HG03064 (cell line): ENCODE data around the gene SMDT1.

ENCODE experiments used
- ATAC-seq: cut with Tn5 transposase; IDR thresholded peaks from one replicate; pipeline ENCODE4 v1.9.1; 2021; ENCODE audit warnings: low read depth; ENCODE audit not compliant: unreplicated experiment

SMDT1 gene, protein sequence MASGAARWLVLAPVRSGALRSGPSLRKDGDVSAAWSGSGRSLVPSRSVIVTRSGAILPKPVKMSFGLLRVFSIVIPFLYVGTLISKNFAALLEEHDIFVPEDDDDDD

DNA sequence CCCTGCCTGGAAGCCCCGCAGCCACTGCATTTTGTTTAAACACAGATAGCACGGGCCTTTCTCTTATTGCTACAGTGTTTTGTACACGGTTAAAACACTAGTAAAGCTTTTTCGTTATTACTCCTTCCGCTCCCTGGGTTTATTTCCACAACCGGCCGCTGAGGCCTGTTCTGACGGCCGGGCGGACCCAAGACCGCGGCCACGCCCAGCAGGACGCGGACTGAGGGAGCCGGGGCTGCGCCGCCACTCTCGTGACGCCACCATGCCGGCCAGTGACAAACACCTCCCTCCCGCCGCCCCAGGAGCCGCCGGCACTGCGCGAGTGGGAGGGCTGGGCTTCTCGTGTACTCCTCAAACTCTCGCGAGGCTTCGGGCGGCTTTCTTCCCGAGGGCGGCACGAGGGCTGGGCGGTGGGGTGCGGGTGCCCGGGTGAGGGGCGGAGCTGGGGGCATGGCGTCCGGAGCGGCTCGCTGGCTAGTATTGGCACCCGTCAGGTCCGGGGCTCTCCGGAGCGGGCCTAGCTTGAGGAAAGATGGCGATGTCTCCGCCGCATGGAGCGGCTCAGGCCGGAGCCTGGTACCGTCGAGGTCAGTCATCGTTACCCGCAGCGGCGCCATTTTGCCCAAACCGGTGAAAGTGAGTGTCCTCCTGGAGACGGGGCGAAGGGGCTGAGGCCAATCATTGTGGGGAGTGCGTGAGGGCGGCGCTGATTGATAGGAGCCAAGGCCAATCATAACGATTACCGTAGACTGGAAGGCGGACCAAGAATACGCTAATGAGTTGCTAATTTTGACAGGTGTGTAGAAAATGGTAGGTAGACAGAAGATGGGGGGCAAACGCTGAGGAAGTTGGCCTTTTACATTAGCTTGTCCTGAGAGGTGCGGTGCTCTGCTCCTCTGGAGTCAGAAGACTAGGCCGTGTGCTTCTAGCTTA is at the start of gene SMDT1:
SMDT1 (plus strand) TSS at position 382 of the 933 bp plus-strand sequence; CDS start at position 451, 69 bp downstream.
- peak; percentile 74 for ATAC-seq

DNA sequence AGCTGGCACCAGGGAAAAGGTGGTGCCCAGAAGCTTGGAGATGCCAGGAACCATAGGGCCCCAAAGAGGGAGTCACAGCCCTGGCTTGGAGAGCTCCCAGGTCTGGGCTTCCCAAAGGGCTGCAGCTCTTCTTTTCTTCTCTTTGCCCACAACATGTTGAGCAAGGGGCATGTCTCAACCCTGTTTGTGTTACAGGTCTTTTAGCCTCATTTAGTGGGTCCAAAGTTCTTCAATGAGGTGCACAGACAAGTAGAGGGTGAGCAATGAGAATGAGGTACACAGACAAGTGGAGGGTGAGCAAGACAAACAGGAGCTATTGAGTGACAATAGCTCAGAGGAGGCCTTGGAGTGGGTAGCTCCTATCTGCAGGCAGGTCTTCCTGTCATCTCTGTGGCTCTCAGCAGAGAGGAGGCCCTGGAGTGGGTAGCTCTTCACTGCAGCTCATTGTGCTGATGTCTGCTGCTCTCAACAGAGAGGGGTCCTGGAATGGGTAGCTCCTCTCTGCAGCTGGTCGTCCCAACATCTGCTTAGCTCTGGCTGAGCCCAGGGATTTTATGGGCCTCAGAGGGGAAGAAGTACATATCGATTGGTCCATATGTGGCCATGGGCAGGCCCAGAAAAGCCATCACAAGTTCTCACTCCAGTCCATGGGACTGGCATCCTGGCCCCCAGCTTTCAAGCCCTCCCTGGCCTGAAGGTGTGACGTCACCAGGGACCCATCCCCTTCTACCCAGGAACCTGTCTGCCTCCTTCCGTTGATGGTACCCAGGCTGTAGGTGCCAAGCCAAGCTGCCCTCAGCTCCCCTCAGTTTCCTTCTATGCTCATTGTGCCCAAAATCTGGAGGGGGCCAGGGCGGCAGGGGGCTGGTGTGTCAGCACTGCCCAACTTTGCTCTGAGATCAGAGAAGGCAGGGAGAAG is 46.0 kb upstream of the SMDT1 start:
- no peak for ATAC-seq

DNA sequence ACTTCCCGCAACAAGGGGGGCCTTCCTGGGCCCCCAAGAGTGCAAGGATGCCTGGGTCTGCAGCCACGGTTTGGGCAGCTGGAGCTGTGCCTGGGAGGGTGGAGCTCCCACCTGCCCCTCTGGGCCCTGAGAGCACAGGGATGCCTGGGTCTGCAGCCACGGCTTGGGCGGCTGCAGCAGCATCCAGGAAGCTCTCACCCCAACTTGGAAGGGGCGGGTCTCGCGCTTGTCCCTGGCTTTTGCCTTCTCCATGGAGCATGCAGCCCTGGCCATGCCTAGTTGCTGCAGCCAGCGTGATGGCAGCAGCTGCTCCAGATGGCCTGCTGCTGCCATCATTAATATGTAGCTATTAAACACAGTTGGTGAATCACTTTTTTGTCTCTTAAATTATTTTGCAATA is 44.2 kb upstream of the SMDT1 start:
- no peak for ATAC-seq

DNA sequence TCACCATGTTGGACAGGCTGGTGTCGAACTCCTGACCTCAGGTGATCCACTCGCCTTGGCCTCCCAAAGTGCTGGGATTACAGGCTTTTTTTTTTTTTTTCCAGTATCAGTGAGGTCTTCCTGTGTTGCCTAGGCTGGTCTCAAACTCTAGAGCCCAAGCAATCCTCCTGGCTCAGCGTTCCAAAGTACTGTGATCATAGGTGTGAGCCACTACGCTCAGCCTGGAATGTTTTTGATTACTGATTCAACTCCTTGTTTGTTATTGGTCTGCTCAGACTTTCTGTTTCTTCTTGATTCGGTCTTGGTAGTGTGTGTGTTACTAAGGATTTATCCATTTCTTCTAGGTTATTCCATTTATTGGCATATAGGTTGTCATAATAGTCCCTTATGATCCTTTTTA is 40.2 kb upstream of the SMDT1 start:
- ATAC-seq, result no peak

DNA sequence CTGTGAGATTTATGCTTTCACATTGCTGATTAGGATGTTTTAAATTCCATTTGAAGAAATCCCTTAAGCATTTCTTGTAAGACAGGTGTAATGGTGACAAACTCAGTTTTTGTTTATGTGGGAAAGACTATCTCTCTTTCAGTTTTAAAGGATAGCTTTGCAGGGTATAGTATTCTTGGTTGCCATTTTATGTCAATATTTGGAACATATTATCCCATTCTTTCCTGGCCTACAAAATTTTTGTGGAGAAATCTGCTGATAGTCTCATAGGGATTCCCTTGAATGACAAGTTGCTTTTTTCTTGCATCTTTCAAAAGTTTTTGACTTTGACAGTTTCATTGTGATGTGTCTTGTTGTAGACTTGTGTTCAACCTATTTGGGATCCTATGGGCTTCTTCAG is 37.7 kb upstream of the SMDT1 start:
- ATAC-seq, result no peak

DNA sequence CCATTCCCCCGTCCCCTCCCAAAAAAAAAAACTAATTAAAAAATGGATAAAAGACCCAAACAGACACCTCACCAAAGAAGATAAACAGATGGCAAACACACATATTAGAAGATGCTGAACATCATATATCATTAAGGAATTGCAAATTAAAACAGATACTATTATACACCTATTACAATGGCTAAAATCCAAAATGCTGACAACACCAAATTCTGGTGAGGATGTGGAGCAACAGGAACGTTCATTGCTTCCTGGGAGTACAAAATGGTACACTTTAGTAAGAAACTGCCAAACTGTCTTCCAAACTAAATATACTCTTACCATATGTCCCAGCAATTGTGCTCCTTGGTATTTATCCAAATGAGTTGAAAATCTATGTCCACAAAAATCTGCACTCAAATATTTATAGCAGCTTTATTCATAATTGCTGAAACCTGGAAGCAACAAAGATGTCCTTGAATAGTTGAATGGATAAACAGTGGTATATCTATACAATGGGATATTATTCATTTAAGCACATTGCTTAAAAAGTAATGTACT is 28.8 kb upstream of the SMDT1 start:
- ATAC-seq, result no peak

DNA sequence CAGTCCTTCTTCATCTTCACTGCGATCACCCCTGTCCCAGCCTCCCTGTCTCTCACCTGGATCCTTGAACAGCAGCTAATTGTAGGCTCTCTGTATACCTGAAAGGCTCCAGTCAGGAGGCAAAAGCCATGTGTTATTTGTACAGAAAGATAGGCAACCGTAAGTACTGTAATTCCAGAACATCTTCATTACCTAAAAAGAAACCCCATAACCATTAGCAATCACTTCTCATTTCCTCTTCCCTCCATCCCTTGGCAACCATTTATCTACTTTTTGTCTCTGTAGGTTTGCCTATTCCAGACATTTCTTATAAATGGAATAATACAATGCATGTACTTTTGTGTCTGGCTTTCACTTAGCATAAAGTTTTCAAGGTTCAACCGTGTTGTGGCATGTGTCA is 26.7 kb upstream of the SMDT1 start:
- no peak for ATAC-seq

DNA sequence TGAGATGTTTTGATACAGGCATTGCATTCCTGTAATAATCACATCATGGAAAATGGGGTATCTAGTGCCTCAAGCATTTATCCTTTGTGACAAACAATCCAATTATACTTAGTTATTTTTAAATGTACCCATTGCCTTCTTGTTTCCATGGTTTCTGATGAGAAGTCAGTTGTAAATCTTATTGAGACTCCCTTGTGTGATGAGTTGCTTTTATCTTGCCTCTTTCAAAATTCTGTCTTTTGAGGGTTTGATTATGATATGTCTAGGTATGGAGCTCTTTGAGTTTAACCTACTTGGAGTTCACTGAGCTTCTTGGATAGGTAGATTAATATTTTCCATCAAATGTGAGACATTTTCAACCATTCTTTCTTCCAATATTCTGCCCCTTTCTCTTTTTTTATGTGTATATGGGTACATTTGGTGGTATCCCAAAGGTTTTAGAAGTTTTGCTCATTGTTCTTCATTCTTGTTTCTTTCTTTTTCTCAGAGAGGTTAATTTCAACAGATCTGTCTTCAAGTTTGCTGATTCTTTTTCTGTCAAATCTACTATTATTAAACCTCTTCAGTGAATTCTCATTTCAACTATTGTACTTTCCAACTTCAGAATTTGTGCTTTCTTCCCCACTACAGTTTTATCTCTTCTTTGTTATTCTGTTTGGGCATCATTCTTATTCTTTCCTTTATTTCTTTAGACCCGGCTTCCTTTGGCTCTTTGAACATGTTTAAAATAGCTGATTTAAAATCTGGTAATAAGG is 22.6 kb upstream of the SMDT1 start:
- no peak for ATAC-seq

DNA sequence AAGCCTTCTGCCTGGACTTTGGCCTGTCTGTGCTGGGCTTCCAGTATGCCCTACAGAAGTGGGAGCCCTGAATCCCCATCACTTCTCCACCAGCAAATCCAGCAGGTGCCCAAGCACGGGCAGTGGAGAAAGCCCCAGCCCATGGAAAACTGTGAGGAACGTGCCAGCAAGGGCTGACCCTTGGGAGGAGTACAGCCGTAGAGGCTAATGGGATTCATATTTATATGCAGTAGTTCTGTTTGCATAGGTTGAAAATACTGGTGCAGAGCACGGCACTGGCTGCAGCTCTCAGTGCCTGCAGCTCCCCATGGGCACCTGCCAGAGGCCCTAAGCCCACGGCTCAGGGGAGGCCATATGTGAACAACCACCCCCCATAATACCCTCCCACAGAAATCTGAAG is 19.0 kb upstream of the SMDT1 start:
- ATAC-seq, result no peak

DNA sequence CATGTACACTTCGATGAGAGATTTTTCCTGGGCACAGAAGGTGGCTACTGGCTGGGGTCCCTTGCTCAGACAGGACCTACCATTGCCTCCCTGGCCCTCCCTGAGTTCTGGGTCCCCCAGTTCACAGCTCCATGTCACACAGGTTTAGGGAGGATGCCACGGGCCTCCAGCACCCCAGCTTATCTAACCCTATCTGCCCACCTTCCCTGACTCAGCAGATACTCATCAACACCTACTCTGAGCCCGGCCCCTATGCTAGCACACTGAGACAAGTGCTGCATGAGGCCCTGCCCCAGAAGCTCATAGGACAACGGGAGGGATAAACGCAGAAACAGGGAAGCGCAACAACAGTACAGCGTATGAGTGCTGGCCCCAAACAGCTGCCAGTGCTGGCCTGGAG is 18.5 kb upstream of the SMDT1 start:
- ATAC-seq, result no peak

DNA sequence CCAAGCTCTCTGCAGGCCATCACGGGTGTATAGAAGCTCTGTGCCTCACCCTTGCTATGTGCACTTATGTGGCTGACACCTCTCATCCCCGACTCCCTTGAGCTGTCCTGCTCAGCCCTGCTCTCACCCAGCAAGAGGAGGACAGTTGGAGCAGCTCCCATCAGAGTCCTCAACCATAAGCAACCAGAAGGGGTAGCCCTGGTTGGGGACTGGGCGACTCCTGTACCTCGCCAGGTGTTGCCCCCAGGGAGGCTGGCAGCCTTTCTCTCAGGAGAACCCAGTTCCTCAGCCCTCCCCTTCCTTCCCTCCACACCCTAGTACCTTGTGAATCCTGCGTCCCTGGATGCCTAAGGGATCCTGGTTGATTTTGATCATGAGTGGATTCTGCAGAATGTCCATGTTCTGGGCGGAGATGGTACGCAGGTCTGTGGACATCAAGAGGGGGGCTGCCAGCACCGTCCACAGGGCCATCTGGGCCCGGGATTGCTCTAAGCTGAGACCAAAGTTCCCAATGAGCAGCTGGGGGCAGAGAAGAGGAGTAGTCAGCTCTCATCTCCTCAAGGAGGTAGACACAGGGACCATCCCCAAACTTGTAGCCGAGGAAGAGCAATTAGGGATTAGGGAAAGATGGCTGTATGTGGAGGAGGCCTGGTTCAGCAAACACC is 16.9 kb upstream of the SMDT1 start:
- ATAC-seq, result no peak

DNA sequence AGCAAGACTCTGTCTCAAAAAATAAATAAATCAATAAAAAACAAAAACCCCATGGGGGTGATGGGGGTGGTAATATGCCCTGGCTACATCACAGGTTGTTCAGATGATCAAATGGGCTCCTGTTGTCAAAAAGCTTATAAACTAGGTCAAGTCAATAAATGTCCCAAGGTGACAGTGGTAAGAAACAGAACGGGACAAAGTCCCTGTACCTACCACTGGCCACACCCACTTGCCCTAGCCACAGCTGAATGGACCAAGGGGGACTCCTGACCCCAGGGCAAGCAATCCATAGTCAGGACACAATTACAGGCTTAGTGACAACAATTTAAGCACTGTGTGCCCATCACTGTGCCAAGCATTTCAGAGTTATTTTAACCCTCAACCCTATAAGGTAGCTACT is 14.9 kb upstream of the SMDT1 start:
- no peak for ATAC-seq

DNA sequence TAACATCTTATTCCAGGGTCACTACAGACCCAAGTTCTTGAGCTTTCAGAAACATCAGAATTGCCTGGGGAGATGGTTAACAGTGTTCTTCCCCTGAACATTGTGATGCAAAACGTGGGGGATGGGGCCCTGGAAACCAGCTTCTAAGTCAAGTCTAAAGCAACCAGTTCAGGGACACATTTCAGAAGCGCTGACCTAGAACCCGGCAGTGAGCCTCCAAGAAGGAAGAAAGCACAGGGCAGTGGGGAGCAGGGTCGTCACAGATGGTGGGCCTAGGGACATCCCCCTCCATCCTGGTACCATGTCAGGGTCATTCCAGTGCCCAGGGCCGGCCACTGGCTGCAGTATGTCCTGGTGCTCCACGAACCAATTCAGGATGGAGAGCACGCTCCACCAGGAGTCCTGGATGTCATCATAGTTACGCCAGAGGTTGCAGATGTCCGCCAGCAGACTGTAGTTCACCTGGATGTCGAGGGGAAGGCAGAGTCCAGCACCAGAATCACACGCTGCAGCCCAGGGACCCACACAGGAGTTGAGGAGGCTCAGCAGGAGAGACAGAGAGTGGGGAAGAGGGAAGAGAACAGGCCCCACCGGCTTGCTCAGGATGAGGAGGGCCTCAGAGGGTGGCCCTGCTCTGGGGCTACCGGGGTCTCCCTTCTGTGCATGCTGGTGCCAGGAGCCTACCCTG is 13.9 kb upstream of the SMDT1 start:
- ATAC-seq, result no peak

DNA sequence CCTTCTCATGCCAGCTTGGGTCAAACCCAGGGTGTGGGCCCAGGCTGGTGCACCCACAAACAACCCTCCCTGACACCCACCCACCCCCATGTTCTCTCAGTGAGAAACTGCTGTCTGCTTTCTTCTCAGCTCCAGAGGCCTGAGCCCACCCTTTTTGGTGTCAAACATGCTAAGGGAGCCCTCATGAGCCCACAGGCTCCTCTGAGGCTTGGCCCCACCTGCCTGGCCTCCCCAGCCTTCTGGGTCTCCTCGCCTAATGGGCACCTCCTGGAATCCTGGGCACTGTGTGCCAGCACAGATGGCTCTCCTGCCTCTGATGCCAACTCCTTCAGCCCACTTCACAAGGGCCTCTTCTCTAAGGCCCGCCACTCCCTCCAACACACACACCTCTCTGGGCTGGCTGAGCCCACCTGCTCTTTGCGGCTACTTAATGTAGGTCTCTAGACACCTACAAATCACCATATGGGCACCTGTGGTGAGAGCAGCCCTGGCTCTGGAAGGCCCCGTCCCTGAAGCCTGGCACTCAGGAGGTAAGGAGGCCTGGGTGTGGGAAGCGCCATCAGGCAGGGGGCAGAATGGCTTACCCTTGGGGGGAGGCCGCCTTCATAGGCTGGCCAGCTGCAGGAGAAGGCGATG is 13.3 kb upstream of the SMDT1 start:
- ATAC-seq, result no peak

DNA sequence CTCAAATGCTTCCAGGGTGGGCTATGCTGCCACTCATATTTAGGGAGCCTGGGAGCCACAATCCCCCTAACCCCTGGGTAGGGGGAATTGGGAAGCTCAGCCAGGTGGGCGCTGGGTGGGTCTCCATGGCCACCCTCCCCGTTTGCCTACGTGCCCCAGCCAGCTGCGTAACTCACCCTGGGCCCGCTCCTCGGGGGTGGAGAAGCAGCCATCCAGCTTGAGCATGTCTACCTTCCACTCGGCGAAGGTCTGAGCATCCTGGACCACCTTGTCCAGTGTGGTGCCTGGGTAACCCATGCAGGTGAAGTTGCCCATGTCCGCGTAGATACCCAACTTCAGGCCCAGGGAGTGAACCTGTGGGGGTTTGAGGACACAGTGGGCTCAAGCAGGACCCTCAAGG is 12.6 kb upstream of the SMDT1 start:
- no peak for ATAC-seq

DNA sequence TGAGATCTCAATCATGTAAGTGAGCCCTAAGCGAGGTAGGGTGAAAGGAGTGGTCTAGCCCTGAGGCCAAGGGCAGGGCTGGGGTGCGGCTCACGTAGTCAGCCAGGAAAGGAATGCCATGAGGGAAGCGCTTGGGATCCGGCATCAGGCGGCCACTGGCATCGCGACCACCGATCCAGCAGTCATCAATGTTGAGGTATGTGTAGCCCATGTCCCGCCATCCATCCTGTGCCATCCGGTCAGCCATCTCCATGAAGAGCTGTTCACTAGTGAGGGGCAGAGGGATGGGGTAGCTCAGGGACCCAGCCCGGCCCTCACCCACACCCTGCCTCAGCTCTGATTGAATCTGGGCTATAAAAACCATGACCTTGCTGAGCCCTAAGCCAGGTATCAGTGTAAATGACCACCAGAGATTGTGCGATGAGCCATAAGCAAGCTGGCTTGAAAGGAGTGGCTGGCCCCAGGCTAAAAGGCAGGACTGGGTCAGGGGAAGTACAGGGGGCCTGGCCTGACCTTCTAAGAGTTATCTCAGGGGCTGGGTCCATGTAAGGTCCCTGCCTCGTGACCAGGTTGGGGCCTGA is 11.7 kb upstream of the SMDT1 start:
- no peak for ATAC-seq

DNA sequence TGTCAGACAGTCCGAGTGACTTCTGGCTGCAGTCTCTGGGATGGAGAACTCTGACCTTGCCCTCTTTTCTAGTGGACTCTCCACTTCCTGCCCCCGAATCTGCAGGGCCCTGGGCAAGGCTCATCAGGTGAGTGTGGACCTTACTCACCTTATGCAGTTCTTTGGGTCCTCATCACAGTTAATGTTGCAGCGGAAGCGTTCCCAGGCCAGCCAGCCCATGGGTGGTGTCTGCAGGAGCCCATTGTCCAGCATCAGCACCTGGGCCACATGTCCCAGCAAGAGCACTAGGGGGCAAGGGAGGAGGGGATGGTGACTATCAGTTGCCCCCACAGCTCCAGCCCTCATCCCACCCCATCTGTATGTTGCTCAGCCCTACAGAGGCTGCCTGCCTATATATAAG is 11.2 kb upstream of the SMDT1 start:
- ATAC-seq, result no peak

DNA sequence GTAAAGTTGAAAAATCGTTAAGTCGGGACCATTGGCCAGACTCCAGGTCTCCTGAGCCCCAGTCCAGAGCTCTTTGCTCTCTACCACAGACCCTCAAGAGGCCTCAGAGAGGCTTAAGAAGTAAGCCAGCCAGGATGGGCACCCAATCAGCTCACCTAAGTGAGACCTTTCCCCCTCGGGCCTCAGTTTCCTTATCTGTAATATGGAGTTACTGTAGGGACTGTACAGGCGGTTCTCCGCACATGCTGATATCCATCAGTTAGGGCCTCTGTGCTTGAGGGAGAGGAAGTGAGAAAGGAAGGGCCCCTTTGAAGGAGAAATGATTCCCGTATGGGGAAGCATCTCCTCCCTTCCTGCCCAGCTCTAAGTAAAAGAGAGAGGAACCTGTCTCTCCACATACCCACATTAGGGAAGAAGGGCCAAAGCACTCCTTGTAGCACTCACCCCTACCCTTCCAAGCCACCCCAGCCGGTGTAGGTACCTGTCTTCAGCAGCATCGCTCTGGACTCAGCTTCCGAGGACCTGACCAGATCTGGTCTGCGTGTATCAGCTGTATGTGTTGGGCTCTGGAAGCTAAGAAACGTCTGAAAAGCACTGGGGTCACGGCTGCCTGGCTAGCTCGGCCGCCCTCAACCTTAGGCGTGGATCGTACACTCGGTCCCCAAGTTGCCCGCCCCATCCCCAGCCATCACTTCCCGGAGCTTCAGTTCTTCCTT is 9.5 kb upstream of the SMDT1 start:
- ATAC-seq, result no peak
